DMS153 (cell line): ENCODE results near the gene TCF25.
"Not testable (repeated sequence)": the region's sequence is repeated elsewhere in the genome, so short reads cannot be mapped to it uniquely, and the experiment has no call there.

Experiments used
- DNase-seq: peaks from one replicate; lab custom pipeline; 2025; lab: John Stamatoyannopoulos, UW

TCF25 gene

DNA sequence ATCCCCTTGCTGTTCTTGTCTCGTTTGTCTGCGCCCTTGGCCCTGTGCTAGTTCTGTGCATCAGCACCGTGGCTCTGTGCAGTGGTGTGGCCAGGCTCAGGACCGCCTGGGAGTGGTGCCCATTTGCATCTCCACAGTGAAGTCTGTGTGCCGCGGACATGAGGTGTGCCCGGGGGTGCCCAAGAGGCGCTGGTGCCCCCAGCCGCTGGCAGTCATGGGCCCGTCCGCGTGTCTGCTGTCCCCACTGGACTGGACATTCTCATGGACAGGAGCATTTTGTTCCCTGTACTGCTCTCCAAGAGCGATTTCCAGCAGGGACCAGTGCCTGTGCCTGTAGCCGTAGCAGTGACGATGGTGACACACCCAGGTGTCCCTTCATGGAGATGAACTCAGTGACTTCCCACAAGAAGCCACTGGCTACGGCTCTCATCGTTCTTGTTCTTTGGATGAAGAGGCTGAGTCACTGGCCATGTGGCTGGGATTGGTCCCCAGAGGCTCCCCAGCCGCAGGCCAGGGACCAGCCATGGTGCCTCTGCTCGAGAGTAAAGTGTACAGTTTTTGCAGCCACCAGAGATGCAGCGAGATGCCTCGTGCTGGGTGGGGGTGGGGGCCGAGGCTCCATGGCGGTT is 32.2 kb downstream of the TCF25 start:
- no peak for DNase-seq

DNA sequence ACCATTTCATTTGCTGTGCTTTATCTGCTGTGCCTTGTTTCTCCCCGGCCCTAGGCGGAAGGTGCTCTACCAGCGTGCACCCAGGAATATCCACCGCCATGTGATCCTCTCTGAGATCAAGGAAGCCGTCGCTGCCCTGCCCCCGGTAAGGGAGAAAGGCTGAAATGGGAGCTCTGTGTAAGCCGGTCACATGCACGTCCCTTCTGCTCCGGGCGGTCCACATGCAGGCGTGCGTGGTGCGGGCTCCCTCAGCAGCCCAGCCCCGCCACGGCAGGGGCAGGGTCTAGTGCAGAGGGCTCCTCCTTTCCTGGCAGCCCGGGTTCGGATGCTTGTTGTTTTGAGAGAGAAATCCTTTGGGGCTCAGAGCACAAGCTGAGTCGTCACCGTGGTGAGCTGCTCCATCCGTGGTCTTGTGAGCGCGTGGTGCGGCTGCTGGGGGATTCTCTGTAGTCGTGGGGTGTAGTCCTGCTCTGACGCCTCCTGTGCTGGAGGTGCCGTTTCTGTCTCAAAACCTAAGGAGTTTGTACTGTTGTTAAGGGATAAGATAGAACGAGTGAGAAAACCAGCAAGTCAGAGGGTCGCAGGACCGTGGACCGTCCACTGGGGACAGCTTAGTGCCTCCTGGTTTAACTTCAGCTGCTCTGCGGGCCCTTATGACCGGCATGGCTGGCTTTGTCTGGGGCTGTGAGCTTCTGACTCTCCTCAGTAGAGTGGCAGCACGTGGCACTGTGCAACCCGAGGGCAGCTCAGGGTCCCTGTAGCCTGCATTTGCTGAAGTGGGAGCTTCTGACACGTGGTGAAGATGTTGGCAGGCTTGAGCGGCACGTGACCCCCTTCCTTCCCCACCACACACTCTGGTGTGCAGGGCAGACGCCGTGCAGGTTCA is 33.0 kb downstream of the TCF25 start:
- DNase-seq, result no peak

DNA sequence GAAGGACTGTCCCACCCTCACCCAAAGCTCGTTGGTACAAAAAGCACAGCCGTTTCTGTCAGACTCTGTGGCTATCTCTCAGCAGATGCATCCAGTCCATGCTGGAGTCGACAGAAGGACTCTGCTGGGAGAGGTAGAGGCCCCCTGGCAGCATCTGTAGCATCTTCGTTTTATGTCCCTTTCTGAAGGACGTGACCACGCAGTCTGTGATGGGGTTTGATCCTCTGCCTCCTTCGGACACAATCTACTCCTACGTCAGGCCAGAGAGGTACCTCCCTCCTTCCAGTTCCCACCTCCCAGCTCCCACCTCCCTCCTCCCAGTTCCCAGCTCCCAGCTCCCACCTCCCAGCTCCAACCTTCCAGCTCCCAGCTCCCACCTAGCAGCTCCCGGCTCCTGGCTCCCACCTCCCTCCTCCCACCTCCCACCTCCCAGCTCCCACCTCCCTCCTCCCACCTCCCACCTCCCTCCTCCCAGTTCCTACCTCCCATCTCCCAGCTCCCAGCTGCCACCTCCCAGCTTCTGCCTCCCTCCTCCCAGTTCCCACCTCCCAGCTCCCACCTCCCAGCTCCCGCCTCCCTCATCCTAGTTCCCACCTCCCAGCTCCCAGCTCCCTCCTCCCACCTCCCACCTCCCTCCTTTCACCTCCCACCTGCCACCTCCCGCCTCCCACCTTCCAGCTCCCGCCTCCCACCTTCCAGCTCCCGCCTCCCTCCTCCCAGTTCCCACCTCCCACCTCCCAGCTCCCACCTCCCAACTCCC is 33.8 kb downstream of the TCF25 start:
- no peak for DNase-seq

DNA sequence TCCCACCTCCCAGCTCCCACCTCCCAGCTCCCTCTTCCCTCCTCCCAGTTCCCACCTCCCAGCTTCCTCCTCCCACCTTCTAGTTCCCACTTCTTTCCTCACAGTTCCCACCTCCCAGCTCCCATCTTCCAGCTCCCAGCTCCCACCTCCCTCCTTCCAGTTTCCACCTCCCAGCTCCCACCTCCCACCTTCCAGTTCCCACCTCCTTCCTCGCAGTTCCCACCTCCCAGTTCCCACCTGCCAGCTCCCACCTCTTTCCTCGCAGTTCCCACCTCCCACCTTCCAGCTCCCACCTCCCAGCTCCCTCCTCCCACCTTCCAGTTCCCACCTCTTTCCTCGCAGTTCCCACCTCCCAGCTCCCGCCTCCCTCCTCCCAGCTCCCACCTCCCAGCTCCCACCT is 34.8 kb downstream of the TCF25 start:
- no peak for DNase-seq

DNA sequence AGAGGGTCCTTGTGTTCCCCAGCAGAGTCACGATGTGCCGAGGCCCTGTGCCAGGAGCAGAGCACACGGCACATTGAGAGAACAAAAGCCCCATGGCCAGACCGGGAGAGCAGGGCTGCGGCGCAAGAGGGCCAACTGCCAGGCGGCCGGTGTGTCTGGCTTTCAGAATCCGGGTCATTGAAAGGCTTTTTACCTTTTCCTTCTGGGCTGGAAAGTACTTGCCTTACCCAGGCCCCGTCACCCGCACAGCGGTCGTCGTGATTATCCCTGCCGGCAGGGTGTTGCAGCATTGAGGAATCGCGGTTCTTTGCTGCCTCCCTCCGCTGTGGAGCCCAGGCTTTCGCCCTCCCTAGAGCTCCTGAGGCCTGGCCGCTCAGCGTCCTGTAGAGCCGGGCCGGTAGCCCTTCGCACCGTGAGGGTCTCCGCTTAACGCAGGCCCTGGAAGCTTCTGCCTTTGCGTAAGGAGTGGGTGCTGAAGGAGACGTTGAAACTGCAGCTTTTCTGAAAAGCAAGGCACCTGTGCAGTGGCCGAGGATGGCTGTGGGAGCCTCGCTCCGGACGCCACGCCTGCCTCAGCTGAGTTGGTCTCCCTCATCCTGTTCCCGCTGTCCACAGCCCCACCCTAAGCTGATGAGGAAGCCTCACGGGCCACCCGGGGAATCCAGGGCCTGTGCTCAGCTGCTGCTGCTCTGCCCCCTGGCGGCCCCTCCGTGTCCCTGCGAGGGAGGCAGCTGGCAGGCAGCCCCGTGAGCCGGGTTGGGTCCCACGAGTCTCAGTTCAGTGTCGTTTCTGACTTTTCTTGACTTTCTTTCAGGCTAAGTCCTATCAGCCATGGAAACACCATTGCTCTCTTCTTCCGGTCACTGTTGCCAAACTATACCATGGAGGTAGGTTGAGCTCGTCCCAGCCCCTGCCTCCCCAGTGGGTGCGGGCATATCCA is 36.7 kb downstream of the TCF25 start:
- DNase-seq, result no peak

DNA sequence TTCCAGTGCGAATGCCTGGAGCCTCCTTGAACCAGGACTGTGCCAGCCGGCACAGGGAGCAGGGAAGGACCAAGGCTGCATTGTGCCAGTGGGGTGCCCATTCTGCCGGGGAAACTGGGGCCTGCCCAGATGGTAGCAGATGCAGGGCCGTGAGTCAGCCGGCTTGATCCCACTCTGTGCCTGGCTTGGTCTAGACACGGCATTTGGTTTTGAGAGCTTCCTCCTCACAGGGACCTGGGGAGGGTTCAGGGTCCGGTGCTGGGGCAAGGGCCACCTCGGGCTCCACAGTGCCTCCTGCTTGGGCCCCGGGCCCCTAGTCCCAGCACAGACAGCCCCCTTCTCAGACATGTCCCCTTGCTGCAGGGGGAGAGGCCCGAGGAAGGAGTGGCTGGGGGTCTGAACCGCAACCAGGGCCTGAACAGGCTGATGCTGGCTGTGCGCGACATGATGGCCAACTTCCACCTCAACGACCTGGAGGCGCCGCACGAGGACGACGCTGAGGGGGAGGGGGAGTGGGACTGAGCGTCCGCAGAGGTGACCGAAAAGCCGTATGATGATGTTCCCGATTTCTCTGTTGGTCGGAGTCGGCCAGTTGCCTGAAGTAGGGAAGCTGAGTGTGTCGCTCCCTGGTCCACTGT is 37.4 kb downstream of the TCF25 start:
- no peak for DNase-seq

DNA sequence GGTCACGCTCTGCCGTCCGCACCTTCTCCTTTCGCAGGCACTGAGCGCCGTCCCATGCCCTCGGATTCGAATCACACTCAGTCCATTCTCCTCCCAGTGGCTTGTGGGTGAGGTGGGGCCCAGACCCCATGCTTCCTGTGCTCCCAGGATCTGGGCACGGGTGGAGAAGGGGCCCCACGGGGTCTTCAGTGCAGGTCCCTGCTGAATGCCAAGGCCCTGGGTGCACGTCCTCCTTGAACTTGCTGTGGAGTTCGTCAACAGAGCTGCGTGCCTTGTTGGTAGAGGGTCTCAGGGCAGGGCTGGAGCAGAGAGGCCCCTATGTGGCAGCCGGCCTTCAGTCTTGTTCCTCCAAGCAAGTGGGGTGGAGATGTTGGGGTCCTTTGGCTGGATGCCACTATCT is 38.0 kb downstream of the TCF25 start:
- no peak for DNase-seq

DNA sequence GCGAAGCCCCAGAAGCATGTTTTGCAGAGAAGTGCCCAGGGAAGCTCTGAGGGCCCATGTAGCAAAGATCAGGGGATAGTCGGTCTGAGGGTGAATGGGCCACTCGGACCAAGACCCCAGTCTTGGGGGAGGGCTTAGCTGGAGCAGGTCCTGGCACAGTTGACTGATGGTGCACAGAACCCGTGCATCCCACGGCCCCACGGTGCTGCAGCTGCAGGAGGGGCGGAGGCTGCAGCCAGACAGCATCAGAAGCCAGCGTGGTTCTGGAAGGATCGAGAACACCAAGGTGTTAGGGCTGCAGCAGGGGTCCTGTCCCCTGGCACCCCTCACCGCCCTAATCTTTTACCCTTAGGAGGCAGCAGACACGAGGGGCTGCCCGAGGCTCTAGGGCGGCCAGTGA is 38.8 kb downstream of the TCF25 start:
- no peak for DNase-seq

DNA sequence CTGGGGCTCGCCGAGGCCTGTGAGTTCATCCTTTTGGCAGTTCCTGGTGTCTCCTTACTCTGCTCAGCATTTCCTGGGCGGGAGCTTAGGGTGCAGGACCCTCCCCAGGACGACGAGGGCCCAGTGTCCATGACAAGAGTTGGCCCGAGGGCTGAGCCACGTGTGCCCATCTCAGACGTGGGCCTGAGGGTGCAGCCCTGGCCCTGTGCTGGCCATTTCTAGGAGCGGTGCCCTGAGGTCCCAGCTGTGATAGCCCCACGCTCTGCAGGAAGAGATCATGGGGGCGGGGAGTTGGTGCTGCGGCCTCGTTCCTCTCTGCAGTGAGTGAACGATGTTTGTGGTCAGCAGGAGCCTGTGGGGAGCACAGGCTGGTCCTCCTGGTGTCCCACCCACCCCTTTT is 39.2 kb downstream of the TCF25 start:
- no peak for DNase-seq

DNA sequence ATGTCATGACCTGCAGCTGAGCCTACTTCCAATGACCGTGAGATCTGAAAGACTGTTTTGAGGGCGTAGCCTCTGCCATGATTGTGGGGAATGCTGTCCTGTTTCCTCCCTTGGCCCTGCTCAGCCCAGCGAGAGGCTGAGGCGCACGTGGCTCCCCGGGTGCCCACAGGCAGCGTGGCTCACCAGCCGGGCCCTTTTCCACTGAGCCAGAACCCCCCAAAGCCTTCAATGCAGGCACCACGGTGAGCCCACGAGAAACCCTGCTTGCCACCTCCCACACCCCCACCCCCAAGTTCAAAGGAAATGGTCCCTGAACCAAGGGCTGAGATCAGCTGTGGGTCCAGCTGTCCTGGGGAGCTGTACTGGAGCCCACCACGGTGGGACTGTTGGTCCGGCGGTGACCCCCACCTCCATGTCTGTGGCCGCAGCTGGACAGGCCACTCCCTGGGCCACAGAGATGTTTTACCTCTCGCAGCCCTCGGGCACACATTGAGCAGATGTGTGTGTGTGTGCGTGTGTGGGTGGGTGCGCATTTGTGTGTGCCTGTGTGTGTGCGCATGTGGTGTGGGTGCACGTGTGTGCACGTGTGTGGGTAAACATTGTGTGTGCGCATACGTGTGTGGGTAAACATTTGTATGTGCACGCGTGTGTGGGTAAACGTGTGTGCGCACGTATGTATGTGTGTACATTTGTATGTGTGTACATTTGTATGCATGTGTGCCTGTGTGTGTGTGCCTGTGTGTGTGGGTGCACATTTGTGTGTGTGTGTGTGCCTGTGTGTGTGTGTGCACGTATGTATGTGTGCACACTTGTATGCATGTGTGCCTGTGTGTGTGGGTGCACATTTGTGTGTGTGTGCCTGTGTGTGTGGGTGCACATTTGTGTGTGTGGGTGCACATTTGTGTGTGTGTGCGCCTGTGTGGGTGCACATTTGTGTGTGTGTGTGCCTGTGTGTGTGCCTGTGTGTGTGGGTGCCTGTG is 40.3 kb downstream of the TCF25 start:
- no peak for DNase-seq

DNA sequence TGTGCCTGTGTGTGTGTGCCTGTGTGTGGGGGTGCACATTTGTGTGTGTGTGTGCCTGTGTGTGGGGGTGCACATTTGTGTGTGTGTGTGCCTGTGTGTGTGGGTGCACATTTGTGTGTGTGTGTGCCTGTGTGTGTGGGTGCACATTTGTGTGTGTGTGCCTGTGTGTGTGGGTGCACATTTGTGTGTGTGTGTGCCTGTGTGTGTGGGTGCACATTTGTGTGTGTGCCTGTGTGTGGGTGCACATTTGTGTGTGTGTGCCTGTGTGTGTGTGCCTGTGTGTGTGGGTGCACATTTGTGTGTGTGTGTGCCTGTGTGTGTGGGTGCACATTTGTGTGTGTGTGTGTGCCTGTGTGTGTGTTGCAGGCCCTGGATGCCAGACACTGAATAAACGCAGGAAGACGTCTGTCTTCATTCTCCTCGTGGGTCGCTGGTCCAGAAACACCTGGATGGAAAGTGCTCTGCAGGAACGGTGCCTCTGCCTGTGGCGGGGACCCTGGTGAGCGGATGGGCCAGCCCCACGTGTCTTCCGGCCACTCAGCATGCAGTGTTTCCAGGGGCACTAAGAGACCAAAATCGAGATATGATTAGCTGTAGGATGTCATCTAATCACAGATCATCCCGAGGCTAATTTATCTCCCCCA is 41.4 kb downstream of the TCF25 start:
- DNase-seq, result not testable (repeated sequence)

DNA sequence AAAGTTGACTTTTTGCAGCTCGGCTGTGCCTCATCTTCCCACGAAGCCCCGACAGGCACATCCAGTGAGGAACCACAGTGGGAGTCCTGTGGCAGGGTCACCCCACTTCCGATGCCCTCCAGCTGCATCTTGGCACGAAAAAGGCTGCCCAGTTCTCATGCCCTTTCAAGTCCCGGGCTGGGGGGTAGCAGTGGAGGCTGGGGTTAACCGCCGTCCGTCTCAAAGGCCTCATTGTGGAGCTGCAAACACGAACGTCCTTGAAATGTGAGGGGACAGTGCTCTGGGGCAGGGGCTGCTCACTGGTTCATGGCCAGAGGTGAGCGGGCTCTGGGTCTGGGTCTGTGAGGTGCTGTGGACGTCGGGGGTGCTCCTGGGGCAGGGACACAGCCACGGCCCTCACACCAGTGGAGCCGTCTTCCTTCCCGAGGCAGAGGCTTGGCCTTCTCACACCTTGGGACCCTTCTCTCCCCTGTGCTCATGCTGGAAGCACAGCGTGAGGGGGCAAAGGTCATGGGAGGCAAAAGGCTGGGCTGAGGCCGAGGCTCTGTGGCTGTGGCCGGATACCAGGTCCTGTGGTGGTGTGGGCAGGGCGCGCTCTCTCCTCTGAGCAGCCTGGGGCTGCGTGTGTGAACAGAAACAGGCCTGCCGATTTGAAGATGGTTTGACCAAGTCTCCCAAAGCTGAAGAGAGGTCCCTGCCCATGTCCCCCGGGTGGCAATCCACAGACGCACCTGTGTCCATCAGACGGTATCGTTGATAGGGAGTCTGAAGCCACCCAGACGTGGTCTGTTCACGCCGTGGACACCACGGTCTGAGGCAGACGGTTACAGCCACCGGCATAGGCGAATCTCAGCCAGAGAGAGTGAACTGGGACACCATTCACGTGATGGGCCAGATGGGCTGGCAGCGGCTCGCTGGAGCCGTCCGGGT is 42.2 kb downstream of the TCF25 start:
- no peak for DNase-seq

DNA sequence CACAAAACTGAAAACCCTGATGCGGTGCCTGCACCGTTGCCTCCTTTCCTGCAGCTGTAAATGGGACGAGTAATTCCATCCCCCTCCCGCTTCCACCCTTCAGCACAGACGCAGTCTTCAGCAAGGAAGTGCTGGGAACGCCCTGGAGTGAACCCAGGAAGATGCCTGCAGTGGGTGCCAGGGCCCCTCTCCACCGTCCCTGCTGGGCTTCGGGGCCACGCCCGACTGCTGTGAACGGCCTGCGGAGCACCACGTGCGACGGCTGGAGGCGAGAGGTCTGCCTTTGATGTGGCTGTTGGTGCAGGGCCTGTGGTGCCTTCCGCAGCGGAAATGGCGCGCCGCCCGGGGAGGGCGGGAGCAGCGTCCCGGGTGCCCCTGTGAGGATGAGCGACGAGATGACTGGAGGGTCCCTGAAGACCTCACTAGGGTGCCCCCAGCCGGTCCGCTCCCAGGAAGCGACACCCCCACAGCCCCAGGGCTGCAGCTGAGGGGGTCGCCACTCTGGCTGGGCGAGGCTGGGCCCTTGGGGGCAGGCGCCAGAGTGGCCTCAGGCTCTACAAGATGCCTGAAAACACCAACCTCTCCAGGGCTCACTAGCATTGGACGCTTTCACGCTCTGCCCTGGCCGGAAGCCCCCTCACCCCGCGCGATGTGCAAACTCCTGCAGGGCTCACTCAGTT is 44.5 kb downstream of the TCF25 start:
- peak; percentile 90 for DNase-seq

DNA sequence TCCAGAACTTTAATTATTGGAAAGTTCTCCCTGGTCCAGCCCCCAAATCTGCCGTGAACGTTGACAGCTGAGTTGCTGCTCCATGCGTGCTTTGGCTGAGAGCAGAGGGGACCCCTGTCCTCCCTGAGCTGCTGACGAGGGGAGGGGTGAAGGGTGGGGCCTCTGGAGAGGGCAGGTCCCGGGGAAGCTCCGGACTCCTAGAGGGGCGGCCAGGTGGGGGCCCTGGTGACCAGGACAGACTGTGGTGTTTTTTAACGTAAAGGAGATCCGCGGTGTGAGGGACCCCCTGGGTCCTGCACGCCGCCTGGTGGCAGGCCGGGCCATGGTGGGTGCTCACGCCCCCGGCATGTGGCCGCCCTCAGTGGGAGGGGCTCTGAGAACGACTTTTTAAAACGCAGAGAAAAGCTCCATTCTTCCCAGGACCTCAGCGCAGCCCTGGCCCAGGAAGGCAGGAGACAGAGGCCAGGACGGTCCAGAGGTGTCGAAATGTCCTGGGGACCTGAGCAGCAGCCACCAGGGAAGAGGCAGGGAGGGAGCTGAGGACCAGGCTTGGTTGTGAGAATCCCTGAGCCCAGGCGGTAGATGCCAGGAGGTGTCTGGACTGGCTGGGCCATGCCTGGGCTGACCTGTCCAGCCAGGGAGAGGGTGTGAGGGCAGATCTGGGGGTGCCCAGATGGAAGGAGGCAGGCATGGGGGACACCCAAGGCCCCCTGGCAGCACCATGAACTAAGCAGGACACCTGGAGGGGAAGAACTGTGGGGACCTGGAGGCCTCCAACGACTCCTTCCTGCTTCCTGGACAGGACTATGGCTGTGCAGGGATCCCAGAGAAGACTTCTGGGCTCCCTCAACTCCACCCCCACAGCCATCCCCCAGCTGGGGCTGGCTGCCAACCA is 45.3 kb downstream of the TCF25 start, which contains the start of gene MC1R:
Gene MC1R (plus strand): TSS at position 410 of the 895 bp plus-strand sequence. CDS start 397 bp downstream, at position 807.
- DNase-seq, result no peak

DNA sequence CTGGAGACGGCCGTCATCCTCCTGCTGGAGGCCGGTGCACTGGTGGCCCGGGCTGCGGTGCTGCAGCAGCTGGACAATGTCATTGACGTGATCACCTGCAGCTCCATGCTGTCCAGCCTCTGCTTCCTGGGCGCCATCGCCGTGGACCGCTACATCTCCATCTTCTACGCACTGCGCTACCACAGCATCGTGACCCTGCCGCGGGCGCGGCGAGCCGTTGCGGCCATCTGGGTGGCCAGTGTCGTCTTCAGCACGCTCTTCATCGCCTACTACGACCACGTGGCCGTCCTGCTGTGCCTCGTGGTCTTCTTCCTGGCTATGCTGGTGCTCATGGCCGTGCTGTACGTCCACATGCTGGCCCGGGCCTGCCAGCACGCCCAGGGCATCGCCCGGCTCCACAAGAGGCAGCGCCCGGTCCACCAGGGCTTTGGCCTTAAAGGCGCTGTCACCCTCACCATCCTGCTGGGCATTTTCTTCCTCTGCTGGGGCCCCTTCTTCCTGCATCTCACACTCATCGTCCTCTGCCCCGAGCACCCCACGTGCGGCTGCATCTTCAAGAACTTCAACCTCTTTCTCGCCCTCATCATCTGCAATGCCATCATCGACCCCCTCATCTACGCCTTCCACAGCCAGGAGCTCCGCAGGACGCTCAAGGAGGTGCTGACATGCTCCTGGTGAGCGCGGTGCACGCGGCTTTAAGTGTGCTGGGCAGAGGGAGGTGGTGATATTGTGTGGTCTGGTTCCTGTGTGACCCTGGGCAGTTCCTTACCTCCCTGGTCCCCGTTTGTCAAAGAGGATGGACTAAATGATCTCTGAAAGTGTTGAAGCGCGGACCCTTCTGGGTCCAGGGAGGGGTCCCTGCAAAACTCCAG is 46.4 kb downstream of the TCF25 start:
- no peak for DNase-seq

DNA sequence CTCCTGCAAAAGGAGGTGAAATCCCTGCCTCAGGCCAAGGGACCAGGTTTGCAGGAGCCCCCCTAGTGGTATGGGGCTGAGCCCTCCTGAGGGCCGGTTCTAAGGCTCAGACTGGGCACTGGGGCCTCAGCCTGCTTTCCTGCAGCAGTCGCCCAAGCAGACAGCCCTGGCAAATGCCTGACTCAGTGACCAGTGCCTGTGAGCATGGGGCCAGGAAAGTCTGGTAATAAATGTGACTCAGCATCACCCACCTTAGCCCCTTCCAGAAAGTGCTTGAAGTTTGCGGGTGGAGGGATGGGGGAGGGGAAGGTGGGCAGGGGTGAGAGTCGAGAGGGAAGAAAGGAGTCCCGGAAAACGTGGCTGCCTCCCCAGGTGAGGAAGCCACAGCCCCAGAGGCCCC is 47.3 kb downstream of the TCF25 start:
- DNase-seq, result no peak
